Measurements from ENCODE around the gene FSTL4. TPM values are rescaled to one million over a fixed set of nuclear protein-coding genes. Genes with fewer than 3 reads are reported as not detected.

Gene FSTL4
- total RNA-seq, 4 donors from 2014 or later = 0.27 TPM; not detected in 3

GRCh38 chr5:133366438-133366837, 245.9 kb downstream of the FSTL4 start:
- TF ChIP-seq POLR2A (IDR thresholded peaks at IDR 0.05) (no peak), POLR2AphosphoS5 (IDR thresholded peaks at IDR 0.05) (no peak), EP300 (IDR thresholded peaks at IDR 0.05; ENCODE audit: low read depth) (no peak), CTCF (IDR thresholded peaks at IDR 0.05) (no peak)
- Histone ChIP-seq H3K27ac (no peak overlapping the region), H3K4me3 (no peak overlapping the region), H3K9me3 (no peaks in the 10 kb centered on the region), H3K4me1 (no peaks in the 10 kb centered on the region), H3K36me3 (no peaks in the 10 kb centered on the region), H3K27me3 (no peaks in the 10 kb centered on the region)
- WGBS, 2 donors (ENCODE audit: low coverage in 1 of 2) = 80 to 90% methylated on average over 4 to 6 of the region's 6 CpGs
- intact Hi-C loops (cut with DNase I; ENCODE audit: low total_unique reads) (no loop called here), in situ Hi-C loops (cut with MboI; ENCODE audit: low pct_ligation_motif_present in 1 of 4, low pct_unique_long_range_greater_than_20kb in 1 of 4, low sequenced_read_pairs in 3 of 4) (no loop called here)
- DNase-seq = no peak

GRCh38 chr5:133365738-133366137, 246.6 kb downstream of the FSTL4 start:
- Histone ChIP-seq H3K4me1 (no peaks in the 10 kb centered on the region), H3K36me3 (no peaks in the 10 kb centered on the region), H3K9me3 (no peaks in the 10 kb centered on the region), H3K27ac (no peak overlapping the region), H3K4me3 (no peak overlapping the region), H3K27me3 (no peaks in the 10 kb centered on the region)
- WGBS, 2 donors (ENCODE audit: low coverage in 1 of 2) = 92% methylated on average over 6 of the region's 6 CpGs; no CpG with 5 or more reads in 1 of the 2 donors
- no peak for TF ChIP-seq POLR2A (IDR thresholded peaks at IDR 0.05)
- no peak for TF ChIP-seq CTCF (IDR thresholded peaks at IDR 0.05)
- TF ChIP-seq EP300 (IDR thresholded peaks at IDR 0.05; ENCODE audit: low read depth) = no peak
- no peak for TF ChIP-seq POLR2AphosphoS5 (IDR thresholded peaks at IDR 0.05)
- intact Hi-C loops (cut with DNase I; ENCODE audit: low total_unique reads) (no loop called here), in situ Hi-C loops (cut with MboI; ENCODE audit: low pct_ligation_motif_present in 1 of 4, low pct_unique_long_range_greater_than_20kb in 1 of 4, low sequenced_read_pairs in 3 of 4) (no loop called here)
- no peak for DNase-seq

DNA sequence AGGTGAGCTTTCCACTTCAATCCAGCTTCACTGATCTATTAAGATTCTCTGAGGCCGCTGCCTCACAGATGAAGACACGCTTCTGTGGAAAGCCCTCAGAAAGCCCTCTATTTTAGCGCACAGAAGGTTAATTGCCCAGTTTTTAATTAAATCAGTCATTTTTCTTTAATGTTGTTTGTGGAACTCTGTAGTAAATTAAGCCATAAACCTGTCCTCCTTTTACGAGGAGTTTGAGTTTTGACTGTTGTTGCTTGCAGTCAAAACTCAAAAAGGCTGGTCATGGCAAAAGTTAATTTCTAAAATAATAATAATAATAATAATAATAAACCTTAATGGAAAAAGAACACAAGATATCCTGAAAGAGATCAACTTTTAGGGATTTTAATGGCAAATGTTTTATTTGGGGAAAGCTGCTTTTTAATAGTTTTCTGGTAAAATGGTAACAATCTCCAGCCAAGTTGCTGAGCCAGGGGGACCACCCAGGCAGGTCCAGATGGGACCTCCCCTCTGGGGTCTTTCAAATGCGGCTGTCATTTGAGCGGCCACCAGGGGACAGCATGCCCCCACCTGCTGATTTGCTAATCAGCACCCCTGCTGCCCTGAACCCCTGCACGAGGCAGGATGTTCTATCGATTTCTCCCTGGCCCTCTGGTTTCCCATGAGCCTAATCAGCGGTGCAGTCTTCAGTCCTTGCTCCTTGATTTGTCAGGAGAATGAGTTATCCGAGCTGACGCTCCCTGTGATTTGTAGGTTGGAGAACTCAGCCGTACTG, 247.2 kb downstream of the FSTL4 start:
- no peak for TF ChIP-seq POLR2A (IDR thresholded peaks at IDR 0.05)
- H3K9me3 ChIP-seq = no peaks in the 10 kb centered on the region
- H3K4me1 ChIP-seq = no peaks in the 10 kb centered on the region
- no peaks in the 10 kb centered on the region for H3K27me3 ChIP-seq
- intact Hi-C loops (cut with DNase I; ENCODE audit: low total_unique reads) (no loop called here), in situ Hi-C loops (cut with MboI; ENCODE audit: low pct_ligation_motif_present in 1 of 4, low pct_unique_long_range_greater_than_20kb in 1 of 4, low sequenced_read_pairs in 3 of 4) (no loop called here)
- DNase-seq = no peak
- H3K27ac ChIP-seq = no peak overlapping the region
- no peaks in the 10 kb centered on the region for H3K36me3 ChIP-seq
- H3K4me3 ChIP-seq = no peak overlapping the region
- 58 to 79% methylated on average over 4 to 12 of the region's 12 CpGs for WGBS, 2 donors (ENCODE audit: low coverage in 1 of 2)

GRCh38 chr5:133363807-133364587, 248.3 kb downstream of the FSTL4 start:
- no peak overlapping the region for H3K27ac ChIP-seq
- no peaks in the 10 kb centered on the region for H3K9me3 ChIP-seq
- H3K36me3 ChIP-seq = no peaks in the 10 kb centered on the region
- in situ Hi-C loops (cut with MboI; ENCODE audit: low pct_ligation_motif_present in 1 of 4, low pct_unique_long_range_greater_than_20kb in 1 of 4, low sequenced_read_pairs in 3 of 4) (no loop called here), intact Hi-C loops (cut with DNase I; ENCODE audit: low total_unique reads) (no loop called here)
- WGBS, 2 donors (ENCODE audit: low coverage in 1 of 2) = 71 to 81% methylated on average over 1 to 10 of the region's 10 CpGs
- no peak overlapping the region for H3K4me3 ChIP-seq
- TF ChIP-seq EP300 (IDR thresholded peaks at IDR 0.05; ENCODE audit: low read depth) = no peak
- no peak for TF ChIP-seq CTCF (IDR thresholded peaks at IDR 0.05)
- TF ChIP-seq POLR2A (IDR thresholded peaks at IDR 0.05) = no peak
- no peak for TF ChIP-seq POLR2AphosphoS5 (IDR thresholded peaks at IDR 0.05)
- H3K4me1 ChIP-seq = no peaks in the 10 kb centered on the region
- no peaks in the 10 kb centered on the region for H3K27me3 ChIP-seq
- DNase-seq = no peak

Data from transverse colon (tissue), 4 donors.